NB4 (cell line): ENCODE results near the gene MYO18A.

Source experiments
- CTCF ChIP-seq: IDR thresholded peaks from one replicate; pipeline ENCODE4 v1.5.1; 2012; ENCODE audit warnings: low read depth, low read length
- MAX ChIP-seq: IDR thresholded peaks from 2 replicates; pipeline ENCODE4 v1.6.1; 2011; ENCODE audit warnings: low read depth, low read length

GRCh38 chr17:29163563-29163962 is 16.6 kb downstream of the MYO18A start:
- TF ChIP-seq CTCF (no peak), MAX (no peak)
